Hepatocyte (in vitro differentiated cells): ENCODE results near the gene CHCHD6. TPM values are rescaled to one million over a fixed set of nuclear protein-coding genes. Genes with fewer than 3 reads are reported as not detected.

Experiments used
- DNase-seq: peaks from one replicate; pipeline ENCODE4 v3.0.0-alpha.2; 2016; ENCODE audit warnings: low spot score
- H2AFZ ChIP-seq: fragments of 200-600 bp; sonication (generic); 2 replicates; pipeline ENCODE4 v1.6.0; 2016; ENCODE audit warnings: antibody characterized with exemption, mild to moderate bottlenecking
- H3K27ac ChIP-seq: fragments of 200-600 bp; sonication (generic); 2 replicates; pipeline ENCODE4 v1.5.1; 2016; ENCODE audit warnings: mild to moderate bottlenecking
- H3K27me3 ChIP-seq: fragments of 200-600 bp; sonication (generic); 2 replicates; pipeline ENCODE4 v1.6.1; 2016
- H3K36me3 ChIP-seq: fragments of 200-600 bp; sonication (generic); replicated peaks from 2 replicates; pipeline ENCODE4 v1.5.1; 2016; ENCODE audit warnings: low read depth; ENCODE audit not compliant: insufficient read depth
- H3K4me1 ChIP-seq: fragments of 200-600 bp; sonication (generic); 2 replicates; pipeline ENCODE4 v1.5.1; 2016; ENCODE audit warnings: mild to moderate bottlenecking, moderate library complexity; ENCODE audit not compliant: insufficient read depth
- H3K4me2 ChIP-seq: fragments of 200-600 bp; sonication (generic); 2 replicates; pipeline ENCODE4 v1.6.0; 2016
- H3K4me3 ChIP-seq: fragments of 200-600 bp; sonication (generic); 2 replicates; pipeline ENCODE4 v1.5.1; 2016; ENCODE audit warnings: mild to moderate bottlenecking
- H3K79me2 ChIP-seq: fragments of 200-600 bp; sonication (generic); 2 replicates; pipeline ENCODE4 v1.6.0; 2017; ENCODE audit warnings: mild to moderate bottlenecking
- H3K9me2 ChIP-seq: fragments of 200-600 bp; sonication (generic); replicated peaks from 2 replicates; pipeline ENCODE4 v1.6.0; 2017; ENCODE audit warnings: mild to moderate bottlenecking; ENCODE audit not compliant: insufficient read depth
- H3K9me3 ChIP-seq: fragments of 200-600 bp; sonication (generic); 2 replicates; pipeline ENCODE4 v1.5.1; 2016; ENCODE audit warnings: low read depth, mild to moderate bottlenecking
- H4K20me1 ChIP-seq: fragments of 200-600 bp; sonication (generic); 2 replicates; pipeline ENCODE4 v1.6.0; 2016; ENCODE audit warnings: mild to moderate bottlenecking; ENCODE audit not compliant: insufficient read depth, poor library complexity, severe bottlenecking
- CTCF ChIP-seq: fragments of 200-600 bp; sonication (generic); IDR thresholded peaks from 2 replicates; pipeline ENCODE4 v1.5.1; 2016; ENCODE audit warnings: antibody characterized with exemption, mild to moderate bottlenecking; ENCODE audit not compliant: poor library complexity
- EZH2 ChIP-seq: fragments of 200-600 bp; sonication (generic); IDR thresholded peaks from 2 replicates; pipeline ENCODE4 v1.6.1; 2016; ENCODE audit warnings: antibody characterized with exemption, mild to moderate bottlenecking, borderline replicate concordance
- EZH2phosphoT487 ChIP-seq: fragments of 200-600 bp; sonication (generic); IDR thresholded peaks from one replicate; pipeline ENCODE4 v1.6.1; 2018; ENCODE audit warnings: antibody characterized with exemption, mild to moderate bottlenecking, low read depth, moderate library complexity; ENCODE audit not compliant: unreplicated experiment, severe bottlenecking
- WGBS: methylation state at CpG from one replicate; pipeline ENCODE4 v1.1.6; 2016; ENCODE audit warnings: low lambda C conversion rate; ENCODE audit errors: missing lambda C conversion rate; 5-methylcytosine and 5-hydroxymethylcytosine counted together
- polyA plus RNA-seq: library from polyadenylated mRNA; unstranded; fragments of >200 nt; fragmentation: Nextera tagmentation; extraction: Ambion mirVana; gene quantifications from 2 replicates; pipeline ENCODE4 v1.2.1, GENCODE V29; 2016
- total RNA-seq: library from RNA; depleted of rRNA; stranded (reverse); fragments of >200 nt; gene quantifications from 2 replicates; pipeline ENCODE4 v1.2.3, GENCODE V29; 2014

CHCHD6 gene
- total and polyA plus RNA-seq, 2 experiments from 2014 or later, result 13.8 to 19.7 TPM

- no peak overlapping the region for H3K4me3 ChIP-seq
- no peaks in the 10 kb centered on the region for H4K20me1 ChIP-seq
- no peaks in the 10 kb centered on the region for H3K4me1 ChIP-seq
- H3K9me2 ChIP-seq, result no peaks in the 10 kb centered on the region
- H3K27ac ChIP-seq, result no peak overlapping the region
- DNase-seq, result no peak
- H2AFZ ChIP-seq, result no peak overlapping the region
- H3K36me3 ChIP-seq, result no peaks in the 10 kb centered on the region
- H3K79me2 ChIP-seq, result no peaks in the 10 kb centered on the region
- TF ChIP-seq EZH2phosphoT487, result no peak
- no peak for TF ChIP-seq EZH2
- no peak for TF ChIP-seq CTCF
- H3K9me3 ChIP-seq, result no peaks in the 10 kb centered on the region
- H3K4me2 ChIP-seq, result no peak overlapping the region
- H3K27me3 ChIP-seq, result no peaks in the 10 kb centered on the region
Observed at GRCh38 chr3:126918355-126918821, 214.3 kb downstream of the CHCHD6 start.

- Histone ChIP-seq H4K20me1 (no peaks in the 10 kb centered on the region), H3K27me3 (no peaks in the 10 kb centered on the region), H3K9me2 (no peaks in the 10 kb centered on the region), H3K27ac (no peak overlapping the region), H3K4me2 (no peak overlapping the region), H3K4me3 (no peak overlapping the region), H2AFZ (no peak overlapping the region), H3K4me1 (peaks cover 6% of the 10 kb centered on the region), H3K9me3 (no peaks in the 10 kb centered on the region), H3K36me3 (no peaks in the 10 kb centered on the region), H3K79me2 (no peaks in the 10 kb centered on the region)
- WGBS, result 74% methylated on average over 5 of the region's 5 CpGs
- DNase-seq, result peak; percentile 28
- no peak for TF ChIP-seq EZH2
- no peak for TF ChIP-seq EZH2phosphoT487
- TF ChIP-seq CTCF, result no peak
Observed at GRCh38 chr3:126921085-126921824, 217.2 kb downstream of the CHCHD6 start.

GRCh38 chr3:126922466-126922865, 218.4 kb downstream of the CHCHD6 start:
- Histone ChIP-seq H3K27ac (no peak overlapping the region), H3K9me2 (no peaks in the 10 kb centered on the region), H2AFZ (no peak overlapping the region), H4K20me1 (no peaks in the 10 kb centered on the region), H3K79me2 (no peaks in the 10 kb centered on the region), H3K36me3 (no peaks in the 10 kb centered on the region), H3K9me3 (no peaks in the 10 kb centered on the region), H3K4me1 (peaks cover 6% of the 10 kb centered on the region), H3K4me3 (no peak overlapping the region), H3K27me3 (no peaks in the 10 kb centered on the region), H3K4me2 (no peak overlapping the region)
- TF ChIP-seq EZH2, result no peak
- no peak for TF ChIP-seq CTCF
- TF ChIP-seq EZH2phosphoT487, result no peak
- no peak for DNase-seq
- WGBS, result 80% methylated on average over 4 of the region's 4 CpGs
